HT-29 (cell line): ENCODE results near the gene IGFBP4. TPM values are rescaled to one million over a fixed set of nuclear protein-coding genes. Genes with fewer than 3 reads are reported as not detected.

ENCODE experiments used
- DNase-seq: peaks from one replicate; pipeline ENCODE4 v3.0.0-alpha.2; 2015; ENCODE audit warnings: low spot score
- total RNA-seq: library from RNA; depleted of rRNA; stranded (reverse); fragments of >200 nt; shearing (Covaris generic); gene quantifications from 2 replicates; pipeline ENCODE4 v1.2.3, GENCODE V29; 2014

Gene IGFBP4
- total RNA-seq, 1 experiment from 2014 or later, result 69.6 TPM

DNA sequence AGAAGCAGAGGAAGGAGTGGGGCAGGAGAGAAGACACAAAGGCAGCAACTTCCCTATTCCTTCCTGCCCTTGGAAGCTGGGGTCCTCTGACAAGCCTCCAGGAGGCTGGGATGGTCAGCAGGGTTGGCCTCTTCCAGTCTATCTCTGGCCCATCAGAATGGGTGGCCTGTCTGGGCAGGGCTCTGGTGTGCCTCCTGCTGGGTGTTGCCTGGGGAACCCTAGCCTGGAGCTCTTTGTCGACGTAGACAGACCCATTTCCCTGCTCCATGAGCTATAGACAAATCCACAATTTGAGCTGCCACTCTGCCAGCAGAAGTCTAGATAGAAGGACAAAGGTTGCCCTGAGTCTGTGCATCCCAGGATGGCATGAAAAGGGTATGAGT, 11.4 kb downstream of the IGFBP4 start:
- no peak for DNase-seq

DNA sequence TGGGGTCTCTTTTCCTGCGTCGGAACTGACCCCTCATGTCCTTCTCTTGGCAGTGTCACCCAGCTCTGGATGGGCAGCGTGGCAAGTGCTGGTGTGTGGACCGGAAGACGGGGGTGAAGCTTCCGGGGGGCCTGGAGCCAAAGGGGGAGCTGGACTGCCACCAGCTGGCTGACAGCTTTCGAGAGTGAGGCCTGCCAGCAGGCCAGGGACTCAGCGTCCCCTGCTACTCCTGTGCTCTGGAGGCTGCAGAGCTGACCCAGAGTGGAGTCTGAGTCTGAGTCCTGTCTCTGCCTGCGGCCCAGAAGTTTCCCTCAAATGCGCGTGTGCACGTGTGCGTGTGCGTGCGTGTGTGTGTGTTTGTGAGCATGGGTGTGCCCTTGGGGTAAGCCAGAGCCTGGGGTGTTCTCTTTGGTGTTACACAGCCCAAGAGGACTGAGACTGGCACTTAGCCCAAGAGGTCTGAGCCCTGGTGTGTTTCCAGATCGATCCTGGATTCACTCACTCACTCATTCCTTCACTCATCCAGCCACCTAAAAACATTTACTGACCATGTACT, 13.2 kb downstream of the IGFBP4 start:
- no peak for DNase-seq

DNA sequence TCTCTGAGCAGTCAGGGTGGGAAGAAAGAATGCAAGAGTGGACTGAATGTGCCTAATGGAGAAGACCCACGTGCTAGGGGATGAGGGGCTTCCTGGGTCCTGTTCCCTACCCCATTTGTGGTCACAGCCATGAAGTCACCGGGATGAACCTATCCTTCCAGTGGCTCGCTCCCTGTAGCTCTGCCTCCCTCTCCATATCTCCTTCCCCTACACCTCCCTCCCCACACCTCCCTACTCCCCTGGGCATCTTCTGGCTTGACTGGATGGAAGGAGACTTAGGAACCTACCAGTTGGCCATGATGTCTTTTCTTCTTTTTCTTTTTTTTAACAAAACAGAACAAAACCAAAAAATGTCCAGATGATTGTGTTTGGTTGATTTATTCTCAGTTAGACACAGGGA, 14.1 kb downstream of the IGFBP4 start:
- no peak for DNase-seq

DNA sequence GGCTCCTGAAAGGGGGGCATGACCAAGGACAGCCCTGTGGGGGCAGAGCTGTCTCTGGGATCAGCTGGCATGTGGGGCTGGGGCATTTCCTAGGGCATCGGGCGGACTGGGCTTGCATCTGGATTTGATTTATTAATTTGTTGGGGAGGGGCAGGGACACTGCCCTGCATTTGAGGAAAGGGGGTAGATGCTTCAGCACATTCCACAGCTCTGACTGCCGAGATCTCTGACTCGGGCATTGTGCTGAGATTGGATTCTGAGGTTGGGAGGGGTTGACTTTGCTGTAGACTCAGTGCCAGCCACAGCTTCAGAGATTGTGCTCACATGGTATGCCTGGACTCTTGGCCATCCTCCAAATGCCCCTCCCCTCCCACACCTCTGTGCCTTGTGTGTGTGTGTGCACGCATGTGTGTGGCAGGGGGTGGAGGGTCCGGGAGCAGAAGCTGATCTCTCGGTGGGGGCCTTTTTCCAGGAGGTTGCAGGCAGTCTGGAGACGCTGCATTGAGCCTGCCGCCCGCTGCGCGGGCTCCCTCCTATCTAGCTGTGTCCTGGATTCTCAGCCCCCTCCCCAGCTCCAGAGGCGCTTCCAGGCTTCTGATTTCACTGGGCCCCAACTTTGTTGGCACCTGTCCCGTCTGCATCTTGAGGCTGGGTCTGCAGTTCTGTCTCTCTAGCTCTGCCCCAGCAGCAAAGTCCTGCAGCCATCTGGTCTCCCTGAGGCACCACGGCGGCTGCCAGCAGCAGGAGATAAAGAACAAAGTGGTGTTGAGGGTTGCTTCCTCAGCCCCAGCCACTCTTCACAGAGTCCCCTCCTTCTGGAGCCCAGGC, 14.9 kb downstream of the IGFBP4 start:
- no peak for DNase-seq

DNA sequence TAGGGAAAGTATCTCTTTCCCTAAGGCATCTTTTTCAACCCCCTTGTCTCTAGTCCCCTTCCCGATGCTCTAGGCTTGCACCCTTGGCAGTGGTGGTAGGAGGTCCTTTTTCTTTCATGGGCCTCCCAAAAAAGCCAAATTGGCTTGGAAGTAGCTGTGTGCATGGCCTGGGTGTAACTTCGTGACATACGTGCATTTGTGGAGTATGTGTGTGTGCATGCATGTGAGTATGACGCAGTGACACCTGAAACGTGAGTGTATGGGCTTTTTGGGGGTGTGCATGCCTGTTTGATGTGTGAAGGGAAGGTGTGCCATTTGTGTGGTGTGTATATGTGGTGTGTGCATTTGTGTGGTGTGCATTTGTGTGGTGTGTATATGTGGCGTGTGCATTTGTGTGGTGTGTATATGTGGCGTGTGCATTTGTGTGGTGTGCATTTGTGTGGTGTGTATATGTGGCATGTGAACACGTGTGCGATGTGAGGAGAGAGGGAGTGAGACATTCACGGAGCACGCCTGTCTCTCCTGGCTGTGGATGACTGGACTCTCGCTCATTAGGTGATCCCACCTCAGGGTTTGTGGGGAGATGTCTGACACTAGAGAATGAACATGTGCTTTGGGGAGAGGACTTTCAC, 15.7 kb downstream of the IGFBP4 start:
- no peak for DNase-seq

DNA sequence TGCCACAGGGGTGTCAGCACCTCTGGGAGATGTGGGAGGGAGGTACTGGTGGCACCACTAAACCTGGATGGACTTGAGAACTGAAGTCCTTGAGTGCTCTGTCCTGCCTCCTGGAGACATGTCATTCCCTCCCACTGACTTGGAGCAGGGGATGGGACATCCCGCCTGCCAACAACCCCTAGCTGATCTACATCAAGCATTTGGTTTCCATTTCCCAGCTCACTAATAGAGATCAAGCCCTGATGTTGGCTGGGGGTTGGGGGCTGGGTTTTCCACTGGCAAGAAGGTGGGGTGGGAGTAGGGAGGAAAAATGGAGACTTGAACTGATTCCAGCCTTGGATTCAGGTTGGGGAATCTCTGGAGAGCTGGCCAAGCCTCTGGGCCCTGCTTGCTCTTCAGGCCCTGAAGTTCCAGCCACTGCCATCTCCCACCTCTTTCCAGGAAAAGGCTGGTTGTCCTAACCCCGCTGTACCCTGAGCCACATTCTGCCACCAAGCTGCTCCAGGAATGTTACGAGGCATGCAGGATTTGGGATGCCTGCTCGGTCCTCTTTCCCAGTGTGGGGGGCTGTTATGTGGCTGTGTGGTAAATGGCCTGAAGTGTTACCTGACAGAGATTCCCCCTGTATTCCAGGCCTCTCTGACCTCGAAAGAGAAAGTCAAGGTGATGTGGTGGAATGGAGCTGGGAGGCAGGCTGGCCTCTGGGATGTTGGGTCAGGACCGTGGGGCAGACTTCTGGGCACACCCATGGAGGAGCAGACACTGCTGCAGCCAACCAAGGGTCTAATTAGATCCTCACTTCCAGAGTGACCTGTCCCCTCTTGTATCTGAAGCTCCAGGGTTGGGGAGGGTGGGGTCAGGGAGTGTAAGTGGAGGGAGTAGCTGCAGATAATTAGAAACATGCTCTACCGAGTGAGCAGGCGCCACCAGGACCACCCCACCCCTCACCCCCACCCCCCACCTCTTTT, 16.7 kb downstream of the IGFBP4 start:
- no peak for DNase-seq

DNA sequence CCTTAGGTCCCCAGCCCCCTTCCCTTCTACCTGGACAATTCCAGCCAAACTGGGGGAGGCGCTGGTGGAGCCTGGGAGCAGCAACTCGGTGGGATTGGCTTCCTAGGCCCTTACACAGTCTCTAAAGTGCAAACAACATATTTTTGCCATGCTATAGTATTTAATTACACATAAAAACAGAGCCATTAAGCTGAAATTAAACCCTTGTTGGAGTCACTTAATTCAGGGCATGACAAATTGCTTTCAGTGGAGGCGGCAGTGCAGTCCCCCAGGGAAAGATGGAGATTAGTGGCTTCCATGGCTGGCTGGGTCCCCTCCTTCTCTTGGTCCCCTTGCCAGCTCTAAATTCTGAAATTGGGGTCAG, 17.3 kb downstream of the IGFBP4 start:
- no peak for DNase-seq

DNA sequence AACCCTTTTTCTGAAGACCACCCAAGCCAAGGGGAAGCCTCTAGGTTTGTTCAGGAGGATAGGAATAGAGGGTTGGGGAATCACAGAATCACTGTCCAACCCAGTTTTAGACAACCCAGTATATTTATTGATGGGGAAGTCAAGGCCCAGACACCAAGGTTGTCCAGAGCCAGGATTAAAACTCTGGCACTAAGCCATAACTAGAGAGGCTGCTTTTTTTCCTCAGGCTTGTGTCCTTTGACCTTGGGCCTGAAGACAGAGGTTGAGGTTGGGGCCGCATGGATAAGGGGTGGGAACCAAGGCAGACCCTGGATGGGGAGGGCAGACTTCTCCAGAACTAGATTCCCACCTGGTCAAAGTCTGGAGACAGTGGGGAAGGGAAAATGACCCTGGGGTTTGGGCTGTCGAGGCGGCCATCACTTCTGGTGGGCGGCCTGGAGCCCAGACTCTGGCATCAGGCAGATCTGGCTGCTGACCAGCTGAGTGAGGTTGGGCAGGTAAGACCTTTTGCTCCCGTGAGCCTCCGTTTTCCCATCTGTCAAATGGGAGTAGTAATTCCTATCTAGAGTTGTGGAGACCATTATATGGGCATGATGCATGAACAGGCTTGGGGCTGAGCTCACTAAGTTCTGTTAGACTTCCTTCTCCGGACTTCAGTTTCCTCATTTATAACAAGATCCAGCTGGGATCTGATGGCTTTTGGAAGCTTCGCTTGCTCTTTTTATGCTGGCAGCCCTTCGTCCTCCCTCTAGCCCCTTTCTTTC, 17.9 kb downstream of the IGFBP4 start:
- DNase-seq, result no peak

DNA sequence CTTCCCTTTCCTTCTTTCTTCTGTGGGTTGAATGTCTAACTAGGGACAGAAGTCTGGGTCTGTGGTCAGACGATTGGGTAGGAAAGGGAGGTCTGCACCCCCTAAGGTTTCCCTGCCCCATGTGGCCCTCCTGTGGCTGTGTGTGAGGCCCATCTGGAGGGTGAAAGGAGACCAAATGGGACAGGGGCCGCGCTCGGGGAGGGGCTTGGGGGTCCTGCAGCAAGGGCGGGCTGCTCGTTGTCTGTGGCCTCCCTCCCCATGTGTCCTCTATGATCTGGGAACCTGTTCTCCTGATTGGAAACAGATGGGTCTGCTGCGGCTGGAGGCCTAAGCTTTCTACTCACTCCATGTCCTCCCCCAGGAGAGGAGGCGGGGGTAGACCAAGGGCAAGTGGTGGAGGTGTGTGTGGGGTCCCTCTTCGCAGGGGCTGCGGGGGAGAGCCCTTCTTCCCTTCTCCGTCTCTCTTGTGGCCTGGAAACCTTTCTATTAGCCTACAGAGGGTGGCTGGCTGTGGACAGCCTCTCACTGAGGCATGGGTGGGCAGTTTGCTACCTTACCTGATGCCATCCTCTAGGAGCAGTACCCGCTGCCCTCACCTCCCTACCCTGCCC, 18.6 kb downstream of the IGFBP4 start:
- DNase-seq, result no peak

DNA sequence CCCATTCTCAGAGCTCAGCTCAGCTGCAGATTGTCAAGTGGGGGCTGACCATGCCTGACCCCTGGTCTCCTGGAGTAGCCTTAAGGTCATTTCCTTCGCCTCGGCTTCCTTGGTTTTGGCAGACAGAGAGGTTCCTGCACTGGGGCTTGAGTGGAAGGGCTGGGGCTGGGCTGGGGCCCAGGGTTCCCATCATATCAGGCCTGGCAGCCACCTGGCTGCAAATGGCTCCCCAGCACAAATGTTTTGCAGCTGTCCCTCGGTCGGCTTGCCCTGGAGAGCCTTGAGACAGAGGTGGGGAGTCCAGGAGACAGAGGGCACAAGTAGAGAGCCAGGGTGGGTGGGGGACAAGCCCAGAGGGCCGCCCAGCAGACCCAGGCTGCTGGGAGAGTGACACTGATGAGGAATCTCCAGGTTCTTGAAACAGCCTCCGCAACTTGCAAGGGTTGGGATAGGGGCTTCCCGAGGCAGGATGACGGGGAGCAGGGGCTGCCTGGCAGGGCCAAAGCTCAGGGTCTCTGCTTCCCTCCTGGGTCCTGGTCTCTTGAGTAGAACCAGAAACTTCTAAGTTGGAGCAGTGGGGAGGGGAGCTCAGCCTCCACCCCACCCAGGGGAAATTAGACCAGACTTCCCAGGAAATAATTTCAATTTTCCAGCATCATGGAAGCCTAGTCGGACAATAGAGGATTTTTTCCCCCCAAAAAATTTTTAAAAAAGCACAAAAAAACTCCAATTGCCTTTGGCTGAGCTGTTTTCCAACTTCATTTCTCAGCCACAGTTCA, 19.3 kb downstream of the IGFBP4 start:
- no peak for DNase-seq

DNA sequence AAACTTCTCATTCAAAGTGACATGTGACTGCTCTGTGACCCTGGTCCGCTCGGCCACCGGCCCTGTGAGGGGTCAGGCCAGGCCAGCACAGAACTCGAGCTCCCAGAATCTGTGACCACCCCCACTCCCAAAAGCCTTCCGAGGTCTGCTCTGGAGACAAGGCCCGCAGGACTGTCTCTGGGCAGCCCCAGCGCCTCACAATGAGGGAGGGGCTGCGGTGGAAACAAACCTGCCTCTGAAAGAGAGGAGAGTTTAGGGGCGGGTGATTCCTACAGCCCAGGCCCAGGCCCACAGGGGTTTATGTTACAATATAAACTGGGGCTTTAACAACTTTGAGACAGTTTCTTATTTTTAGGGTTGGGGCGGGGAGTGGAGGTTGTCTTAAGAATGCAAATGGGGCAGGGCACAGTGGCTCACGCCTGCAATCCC, 19.9 kb downstream of the IGFBP4 start:
- DNase-seq, result no peak

DNA sequence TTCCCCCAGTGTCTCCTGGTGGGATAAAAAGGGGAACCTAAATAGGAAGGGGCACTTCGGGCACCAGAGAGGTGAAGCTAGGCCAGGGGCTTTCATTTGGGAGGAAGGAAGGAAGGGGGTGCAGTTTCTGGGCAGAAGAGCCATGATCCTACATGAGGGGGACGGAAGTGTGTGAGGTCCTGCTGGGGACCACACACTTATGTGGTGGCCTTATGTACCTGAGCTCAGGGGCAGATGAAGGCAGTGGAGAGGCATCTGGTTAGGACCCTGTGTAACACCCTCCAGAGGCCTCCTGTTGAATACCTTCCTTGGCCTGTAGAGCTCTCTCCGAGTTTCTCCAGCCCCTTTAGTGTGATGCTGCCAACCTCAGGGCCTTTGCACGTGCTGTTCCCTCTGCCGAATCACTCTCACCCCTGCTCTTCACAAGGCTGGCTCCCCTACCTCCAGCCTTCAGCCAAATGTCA, 21.2 kb downstream of the IGFBP4 start:
- DNase-seq, result no peak

DNA sequence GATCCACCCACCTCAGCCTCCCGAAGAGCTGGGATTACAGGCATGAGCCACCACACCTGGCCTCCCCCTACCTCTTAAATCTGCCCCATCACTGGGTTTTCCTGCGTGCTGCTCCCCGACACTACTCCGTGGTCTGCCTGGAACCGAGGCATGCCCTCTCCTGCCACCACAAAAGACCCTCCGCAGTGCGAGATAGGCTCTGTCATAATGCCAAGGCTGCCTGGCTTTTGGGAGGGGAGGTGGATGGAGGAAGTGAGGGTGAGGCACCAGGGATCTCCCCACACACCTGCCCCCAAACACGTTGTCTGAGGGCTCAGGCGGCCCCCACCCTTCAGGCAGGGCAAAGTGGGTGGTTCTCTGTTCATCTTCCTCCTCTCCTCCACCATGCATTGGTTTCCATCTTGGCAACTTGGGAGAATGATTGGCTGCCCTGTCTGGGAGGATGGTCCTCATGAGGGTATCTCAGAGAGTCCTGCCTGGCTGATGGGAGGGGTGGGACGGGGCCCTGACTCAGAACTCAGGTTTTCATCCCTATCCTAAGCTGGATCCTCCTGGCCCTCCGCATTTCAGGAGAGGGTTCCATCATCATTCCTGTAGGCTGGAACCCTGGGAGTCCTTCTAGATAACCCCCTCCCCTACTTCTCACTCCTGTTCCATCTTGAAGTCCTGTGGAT, 23.2 kb downstream of the IGFBP4 start:
- DNase-seq, result no peak

DNA sequence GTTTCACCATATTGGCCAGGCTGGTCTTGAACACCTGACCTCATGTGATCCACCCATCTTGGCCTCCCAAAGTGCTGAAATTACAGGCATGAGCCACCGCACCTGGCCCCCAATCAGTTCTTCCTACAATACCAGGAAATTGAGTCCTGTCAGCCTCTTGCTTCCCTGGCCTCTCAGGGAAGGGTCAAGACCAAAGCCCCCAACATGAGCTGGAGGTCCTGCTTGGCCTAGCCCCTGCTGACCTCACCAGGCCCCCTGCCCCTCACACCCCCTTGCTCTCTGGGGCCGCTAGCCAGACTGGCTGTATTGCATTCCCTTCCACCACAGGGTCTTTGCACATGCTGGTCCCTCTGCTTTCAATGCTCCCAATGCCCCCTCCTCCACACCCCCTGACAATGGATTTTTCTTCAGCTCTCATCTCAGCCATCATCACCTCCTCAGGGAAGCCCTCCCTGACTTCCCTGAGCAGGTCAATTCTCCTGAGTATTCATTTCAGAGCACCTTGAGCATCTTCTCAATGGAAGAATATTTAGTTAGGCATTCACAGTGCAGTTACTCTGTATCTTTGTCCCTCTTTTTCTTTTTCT, 24.1 kb downstream of the IGFBP4 start:
- no peak for DNase-seq

DNA sequence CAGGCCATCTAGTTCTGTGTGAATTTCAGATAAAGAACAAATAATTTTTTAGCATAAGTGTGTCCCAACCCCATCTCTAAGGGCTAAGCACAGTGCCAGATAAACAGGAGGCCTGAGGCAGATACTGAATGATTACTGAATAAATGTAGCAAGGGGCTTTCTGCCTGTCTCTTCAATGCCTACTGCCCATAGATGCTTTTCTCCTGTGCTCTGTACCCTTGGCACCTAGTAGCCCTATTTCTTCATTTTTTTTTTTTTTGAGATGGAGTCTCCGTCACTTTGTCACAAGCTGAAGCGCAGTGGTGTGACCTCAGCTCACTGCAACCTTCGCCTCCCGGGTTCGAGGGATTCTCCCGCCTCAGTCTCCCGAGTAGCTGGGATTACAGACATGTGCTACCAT, 25.3 kb downstream of the IGFBP4 start:
- no peak for DNase-seq

DNA sequence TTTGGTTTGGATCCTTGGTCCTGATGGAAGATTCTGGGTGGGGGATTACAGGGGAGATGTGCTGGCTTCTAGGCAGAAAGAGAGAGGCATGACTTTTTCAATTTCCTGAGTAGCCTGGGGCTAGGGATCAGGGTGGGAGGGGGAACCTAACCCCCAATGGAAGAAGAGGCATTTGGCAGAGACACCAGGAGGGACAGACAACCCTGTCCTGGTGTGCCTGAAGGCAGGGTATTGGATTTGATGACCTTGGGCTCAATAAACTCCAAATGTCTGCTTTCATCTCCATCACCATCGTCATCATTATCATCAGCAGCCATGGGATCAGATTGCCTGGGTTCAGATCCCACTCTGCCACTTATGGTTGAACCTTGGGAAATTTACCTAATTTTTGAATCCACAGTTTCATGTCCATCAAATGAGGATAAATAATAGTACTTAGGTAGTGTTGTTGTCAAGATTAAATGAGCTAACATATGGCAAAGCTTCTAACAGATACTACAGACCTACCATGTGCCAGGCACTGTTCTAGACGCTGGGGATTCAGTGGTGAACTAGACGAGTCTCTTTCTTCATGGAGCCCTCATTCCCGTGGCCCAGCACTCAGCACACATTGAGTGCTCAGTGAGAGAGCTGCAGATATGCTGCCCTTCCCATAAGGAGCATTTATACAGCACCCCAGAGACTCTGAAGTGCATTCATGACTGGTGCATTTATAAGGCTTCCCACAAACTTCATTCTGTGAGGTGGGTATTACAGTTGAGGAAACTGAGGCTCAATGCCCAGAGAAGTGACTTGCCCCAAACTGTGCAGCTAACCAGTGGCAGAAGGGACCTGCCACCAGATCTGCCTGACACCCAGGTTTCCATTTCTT, 26.8 kb downstream of the IGFBP4 start:
- no peak for DNase-seq

DNA sequence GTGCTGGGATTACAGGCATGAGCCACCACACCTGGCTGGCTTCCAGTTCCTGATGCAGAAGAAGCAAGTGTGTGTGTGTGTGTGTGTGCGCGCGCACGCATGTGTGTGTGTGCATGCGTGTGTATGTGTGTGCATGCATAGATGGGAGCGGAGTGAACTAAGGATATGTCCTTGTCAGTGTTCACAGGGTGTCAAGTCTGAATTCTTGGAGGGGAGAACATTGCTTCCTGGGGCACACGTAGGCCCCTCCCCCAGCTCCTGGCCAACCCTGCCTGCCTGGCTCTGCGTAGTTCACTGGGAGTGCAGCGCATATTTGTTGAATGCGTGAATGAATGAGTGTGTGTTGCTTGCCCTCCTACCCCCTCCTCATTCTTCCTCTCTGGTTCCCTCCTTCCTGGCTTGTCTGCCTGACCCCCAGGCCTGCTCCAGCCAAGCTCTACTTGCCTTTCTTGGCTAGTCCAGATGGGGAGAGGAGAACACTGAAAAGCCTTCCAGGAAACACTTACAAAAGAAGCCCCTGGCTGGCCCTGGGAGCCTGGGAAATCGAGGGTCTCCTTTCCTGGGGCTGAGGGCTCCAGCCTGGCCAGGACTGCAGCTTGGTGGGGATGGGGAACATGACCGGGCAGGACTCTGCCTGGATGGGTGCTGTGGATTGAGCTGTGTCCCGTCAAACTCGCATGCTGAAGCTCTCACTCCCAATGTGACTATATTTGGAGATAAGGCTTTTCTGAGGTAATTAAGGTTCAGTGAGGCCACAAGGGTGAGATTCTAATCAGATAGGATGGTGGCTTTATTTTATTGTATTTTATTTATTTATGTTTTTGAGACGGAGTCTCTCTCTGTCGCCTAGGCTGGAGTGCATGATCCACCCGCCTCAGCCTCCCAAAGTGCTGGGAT, 27.9 kb downstream of the IGFBP4 start:
- peak; percentile 29 for DNase-seq
